MM.1S (cell line): Measurements from ENCODE around the gene MUC20.
"Not testable (repeated sequence)": the region's sequence is repeated elsewhere in the genome, so short reads cannot be mapped to it uniquely, and the experiment has no call there.

Experiments used
- DNase-seq: peaks from one replicate; pipeline ENCODE4 v3.0.0-alpha.2; 2015
- H2AFZ ChIP-seq: fragments of 300-600 bp; sonication (generic); 2 replicates; pipeline ENCODE4 v1.6.0; 2016; ENCODE audit warnings: antibody characterized with exemption, low read length
- H3F3A ChIP-seq: fragments of 300-600 bp; sonication (generic); 2 replicates; pipeline ENCODE4 v1.6.1; 2016; ENCODE audit warnings: mild to moderate bottlenecking, antibody characterized with exemption, low read length, moderate library complexity, mixed read lengths; ENCODE audit not compliant: insufficient read depth
- H3K27ac ChIP-seq: fragments of 300-600 bp; sonication (generic); 2 replicates; pipeline ENCODE4 v1.5.1; 2016; ENCODE audit warnings: mild to moderate bottlenecking, low read length
- H3K27me3 ChIP-seq: fragments of 300-600 bp; sonication (generic); replicated peaks from 2 replicates; pipeline ENCODE4 v1.6.0; 2016; ENCODE audit warnings: low read length; ENCODE audit not compliant: insufficient read depth
- H3K36me3 ChIP-seq: fragments of 300-600 bp; sonication (generic); replicated peaks from 2 replicates; pipeline ENCODE4 v1.6.1; 2016; ENCODE audit warnings: mild to moderate bottlenecking, low read length, mixed read lengths; ENCODE audit not compliant: insufficient read depth
- H3K4me1 ChIP-seq: fragments of 300-600 bp; sonication (generic); 2 replicates; pipeline ENCODE4 v1.6.1; 2016; ENCODE audit warnings: low read length, mixed read lengths
- H3K4me2 ChIP-seq: fragments of 300-600 bp; sonication (generic); 2 replicates; pipeline ENCODE4 v1.6.0; 2016; ENCODE audit warnings: low read depth, low read length
- H3K4me3 ChIP-seq: fragments of 300-600 bp; sonication (generic); 2 replicates; pipeline ENCODE4 v1.5.1; 2016; ENCODE audit warnings: low read length, mixed read lengths
- H3K79me2 ChIP-seq: fragments of 300-600 bp; sonication (generic); 2 replicates; pipeline ENCODE4 v1.6.1; 2016; ENCODE audit warnings: mixed run types, low read length, mixed read lengths
- H3K9ac ChIP-seq: fragments of 300-600 bp; sonication (generic); 2 replicates; pipeline ENCODE4 v1.6.1; 2016; ENCODE audit warnings: low read length, mixed read lengths
- H3K9me2 ChIP-seq: fragments of 300-600 bp; sonication (generic); replicated peaks from 2 replicates; pipeline ENCODE4 v1.6.1; 2016; ENCODE audit warnings: mild to moderate bottlenecking, low read length, mixed read lengths; ENCODE audit not compliant: insufficient read depth
- H3K9me3 ChIP-seq: fragments of 300-600 bp; sonication (generic); replicated peaks from 2 replicates; pipeline ENCODE4 v1.6.1; 2016; ENCODE audit warnings: mild to moderate bottlenecking, low read length, mixed read lengths; ENCODE audit not compliant: insufficient read depth
- H4K20me1 ChIP-seq: fragments of 300-600 bp; sonication (generic); 2 replicates; pipeline ENCODE4 v1.6.1; 2016; ENCODE audit warnings: mild to moderate bottlenecking, low read length, moderate library complexity, mixed read lengths; ENCODE audit not compliant: insufficient read depth
- CTCF ChIP-seq: fragments of 300-600 bp; sonication (generic); IDR thresholded peaks from 2 replicates; pipeline ENCODE4 v1.5.1; 2016; ENCODE audit warnings: antibody characterized with exemption, low read length, mixed read lengths
- EZH2 ChIP-seq: fragments of 300-600 bp; sonication (generic); optimal IDR thresholded peaks from 2 replicates; pipeline ENCODE3; 2017; ENCODE audit warnings: low read depth, mild to moderate bottlenecking, antibody characterized with exemption, low read length, mixed read lengths
- EZH2phosphoT487 ChIP-seq: fragments of 300-600 bp; sonication (generic); IDR thresholded peaks from 2 replicates; pipeline ENCODE4 v1.6.1; 2018; ENCODE audit warnings: antibody characterized with exemption, low read length

MUC20 gene

GRCh38 chr3:195708061-195708460 is 12.7 kb upstream of the MUC20 start:
- Histone ChIP-seq H3F3A (no peaks in the 10 kb centered on the region), H3K9ac (no peak overlapping the region), H4K20me1 (no peaks in the 10 kb centered on the region), H3K9me2 (no peaks in the 10 kb centered on the region), H3K4me1 (no peaks in the 10 kb centered on the region), H3K36me3 (no peaks in the 10 kb centered on the region), H3K4me3 (no peak overlapping the region), H2AFZ (no peak overlapping the region), H3K27me3 (no peaks in the 10 kb centered on the region), H3K9me3 (no peaks in the 10 kb centered on the region), H3K27ac (no peak overlapping the region), H3K4me2 (no peak overlapping the region), H3K79me2 (no peaks in the 10 kb centered on the region)
- TF ChIP-seq CTCF (no peak), EZH2phosphoT487 (no peak), EZH2 (no peak)
- no peak for DNase-seq

- no peaks in the 10 kb centered on the region for H3K9me3 ChIP-seq
- no peak for DNase-seq
- H3K4me3 ChIP-seq = no peak overlapping the region
- H2AFZ ChIP-seq = no peak overlapping the region
- H3K36me3 ChIP-seq = no peaks in the 10 kb centered on the region
- no peak overlapping the region for H3K4me2 ChIP-seq
- no peaks in the 10 kb centered on the region for H3F3A ChIP-seq
- no peaks in the 10 kb centered on the region for H3K27me3 ChIP-seq
- no peaks in the 10 kb centered on the region for H4K20me1 ChIP-seq
- no peak overlapping the region for H3K9ac ChIP-seq
- no peaks in the 10 kb centered on the region for H3K4me1 ChIP-seq
- TF ChIP-seq CTCF = no peak
- no peak for TF ChIP-seq EZH2
- no peaks in the 10 kb centered on the region for H3K9me2 ChIP-seq
- H3K79me2 ChIP-seq = no peaks in the 10 kb centered on the region
- no peak overlapping the region for H3K27ac ChIP-seq
Measured at GRCh38 chr3:195708626-195709481, 11.9 kb upstream of the MUC20 start.

GRCh38 chr3:195709676-195710085 is 11.1 kb upstream of the MUC20 start:
- Histone ChIP-seq H3K79me2 (no peaks in the 10 kb centered on the region), H3K36me3 (no peaks in the 10 kb centered on the region), H3K4me3 (no peak overlapping the region), H4K20me1 (no peaks in the 10 kb centered on the region), H3K9me3 (no peaks in the 10 kb centered on the region), H3K4me1 (no peaks in the 10 kb centered on the region), H3K4me2 (no peak overlapping the region), H3K9ac (no peak overlapping the region), H3F3A (no peaks in the 10 kb centered on the region), H3K9me2 (no peaks in the 10 kb centered on the region), H2AFZ (no peak overlapping the region), H3K27ac (no peak overlapping the region), H3K27me3 (no peaks in the 10 kb centered on the region)
- no peak for DNase-seq
- TF ChIP-seq EZH2phosphoT487 = no peak
- no peak for TF ChIP-seq CTCF
- no peak for TF ChIP-seq EZH2

- H3K79me2 ChIP-seq, H3K27me3 ChIP-seq, H3K4me2 ChIP-seq, H3K4me1 ChIP-seq, H3K4me3 ChIP-seq, H3K27ac ChIP-seq, H3K9ac ChIP-seq, H3K9me2 ChIP-seq, H3F3A ChIP-seq, H2AFZ ChIP-seq, H3K36me3 ChIP-seq, H3K9me3 ChIP-seq, DNase-seq, H4K20me1 ChIP-seq: not testable (repeated sequence)
Measured at GRCh38 chr3:195710126-195710905, 10.5 kb upstream of the MUC20 start.

GRCh38 chr3:195711091-195711812 is 9.5 kb upstream of the MUC20 start:
- not testable (repeated sequence) for H3K36me3 ChIP-seq, H3K27me3 ChIP-seq, H3K9me3 ChIP-seq, H3K79me2 ChIP-seq, H3K4me2 ChIP-seq, H3K4me3 ChIP-seq, H3F3A ChIP-seq, H3K9me2 ChIP-seq, H3K9ac ChIP-seq, H3K27ac ChIP-seq, DNase-seq, H2AFZ ChIP-seq, H4K20me1 ChIP-seq, H3K4me1 ChIP-seq
